ENCODE results near the gene TMC4.
"Not testable (repeated sequence)": the region's sequence is repeated elsewhere in the genome, so short reads cannot be mapped to it uniquely, and the experiment has no call there.

The TMC4 gene

GRCh38 chr19:54172471-54173358, at the start of gene TMC4:
Gene TMC4 (minus strand): TSS chr19:54173160. CDS start chr19:54173117, 43 bp downstream.
- TF ChIP-seq CTCF (IDR thresholded peaks at IDR 0.05; ENCODE audit: control insufficient read depth, insufficient read depth, low read depth, low read length, missing control alignments), result no peak
- no peak within 1 kb of the TSS for H3K4me3 ChIP-seq (ENCODE audit: control insufficient read depth, low read depth, low read length)
- no peak for DNase-seq (ENCODE audit: low read depth)

DNA sequence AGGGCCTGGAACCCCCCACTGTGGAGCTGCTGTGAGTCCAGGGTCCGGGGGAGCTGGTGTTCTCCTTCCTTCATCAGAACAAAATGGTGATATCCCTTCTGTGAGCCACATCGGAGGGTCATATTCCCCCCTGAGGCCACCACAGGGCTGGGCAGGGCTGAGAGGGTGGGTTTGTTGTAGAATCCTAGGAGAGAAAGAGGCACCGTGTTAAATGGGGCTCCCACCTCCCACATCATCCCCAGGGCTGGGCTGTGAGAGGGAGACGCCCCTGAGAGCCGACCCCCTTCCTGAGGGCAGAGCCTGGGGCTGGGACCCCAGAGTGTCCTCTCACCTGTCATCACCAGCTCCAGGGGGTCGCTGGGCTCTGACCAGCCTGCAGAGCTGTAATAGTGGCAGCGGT, 49.0 kb upstream of the TMC4 start:
- not testable (repeated sequence) for H3K4me3 ChIP-seq (ENCODE audit: control insufficient read depth, low read depth, low read length); DNase-seq (ENCODE audit: low read depth)

DNA sequence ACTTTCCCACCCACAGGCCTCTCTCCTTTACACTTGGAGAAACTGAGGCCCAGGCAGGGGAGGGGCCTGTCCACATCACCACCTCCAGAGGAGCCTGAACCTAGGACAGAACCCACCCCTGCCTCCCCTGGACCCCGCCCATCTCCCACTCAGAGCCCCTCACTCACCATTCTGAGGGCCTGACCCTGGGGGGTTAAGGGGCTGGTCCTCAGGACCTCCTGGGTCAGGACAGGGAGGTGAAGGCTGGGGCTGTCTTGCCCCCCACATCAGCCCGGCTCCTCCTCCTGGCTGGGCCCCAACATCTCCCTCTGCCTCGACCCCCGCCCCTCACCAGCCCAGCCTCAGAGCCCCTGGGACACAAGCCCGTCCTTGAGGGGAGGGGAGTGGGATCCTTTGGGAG, 46.7 kb upstream of the TMC4 start:
- DNase-seq (ENCODE audit: low read depth); H3K4me3 ChIP-seq (ENCODE audit: control insufficient read depth, low read depth, low read length): not testable (repeated sequence)

DNA sequence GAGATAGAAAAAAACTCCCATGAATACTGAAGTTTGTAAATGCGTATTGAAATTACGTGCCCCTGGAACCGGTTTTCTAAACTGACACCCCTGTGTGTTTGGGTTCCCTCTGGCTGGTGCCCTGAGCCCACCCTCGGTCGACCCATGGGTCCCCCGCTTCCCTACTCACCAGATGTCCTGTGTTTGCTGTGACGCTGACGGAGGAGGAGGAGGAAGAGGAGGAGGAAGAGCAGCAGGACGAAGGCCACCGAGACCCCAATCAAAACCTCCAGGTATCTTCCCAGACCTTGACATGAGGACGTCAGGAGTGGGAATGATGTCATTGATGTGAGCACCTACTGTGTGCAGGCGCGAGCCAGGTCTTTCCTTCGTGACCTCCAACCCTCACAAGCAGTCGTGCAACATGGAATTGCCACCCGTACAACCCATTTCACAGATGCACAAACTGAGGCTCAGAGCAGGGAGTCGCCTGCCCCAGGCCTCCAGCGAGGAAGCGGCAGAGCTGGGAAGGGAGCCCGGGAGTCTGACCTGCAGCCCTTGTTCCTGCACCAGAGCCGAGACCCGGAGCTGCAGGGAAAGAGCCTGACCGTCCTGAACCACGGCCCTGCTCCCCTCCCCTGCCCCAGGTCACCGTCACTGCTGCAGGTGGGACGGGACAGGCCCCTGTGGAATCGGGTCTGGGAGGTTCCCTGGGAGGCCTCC, 46.2 kb upstream of the TMC4 start:
- no peak overlapping the region for H3K4me3 ChIP-seq (ENCODE audit: control insufficient read depth, low read depth, low read length)
- DNase-seq (ENCODE audit: low read depth), result no peak
- no peak for TF ChIP-seq CTCF (IDR thresholded peaks at IDR 0.05; ENCODE audit: control insufficient read depth, insufficient read depth, low read depth, low read length, missing control alignments)

- TF ChIP-seq CTCF (IDR thresholded peaks at IDR 0.05; ENCODE audit: control insufficient read depth, insufficient read depth, low read depth, low read length, missing control alignments), result no peak
- DNase-seq (ENCODE audit: low read depth), result no peak
- no peak overlapping the region for H3K4me3 ChIP-seq (ENCODE audit: control insufficient read depth, low read depth, low read length)
These were observed 45.3 kb upstream of the TMC4 start for GRCh38 chr19:54218259-54218658.

DNA sequence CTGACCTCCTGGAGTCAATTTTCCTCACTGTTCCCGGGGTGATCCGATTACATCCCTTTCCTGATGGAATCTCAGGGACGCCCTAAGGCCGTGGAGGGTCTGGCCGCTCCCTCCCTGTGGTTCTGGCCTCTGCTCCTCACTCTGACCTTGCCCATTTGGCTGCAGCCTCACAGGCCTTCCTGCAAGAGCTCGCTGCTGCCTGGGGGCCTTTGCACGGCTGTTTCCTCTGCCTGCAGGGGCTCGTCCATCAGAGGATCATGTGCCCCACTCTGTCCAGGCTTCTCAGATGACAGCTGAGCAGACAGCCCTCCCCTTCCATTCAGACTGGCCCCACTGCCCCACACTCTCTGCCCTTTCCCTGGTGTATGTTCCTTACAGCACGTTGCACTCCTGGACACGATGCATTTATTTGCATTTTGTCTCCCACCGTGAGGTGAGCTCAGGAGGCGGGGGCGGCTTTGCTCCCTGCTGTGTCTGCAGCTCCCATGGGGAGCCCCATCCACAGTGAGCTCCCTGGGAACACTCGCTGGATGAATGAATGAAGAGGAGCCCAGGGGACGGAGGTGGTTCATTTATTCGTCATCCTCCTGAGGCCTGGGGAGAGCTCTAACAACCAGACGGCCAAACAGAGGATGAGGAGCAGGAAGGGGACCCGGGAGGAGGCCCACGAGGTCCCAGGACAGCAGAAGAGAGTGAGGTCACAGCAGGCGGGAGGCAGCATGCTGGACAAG, 44.7 kb upstream of the TMC4 start:
- not testable (repeated sequence) for DNase-seq (ENCODE audit: low read depth); H3K4me3 ChIP-seq (ENCODE audit: control insufficient read depth, low read depth, low read length)

- H3K4me3 ChIP-seq (ENCODE audit: control insufficient read depth, low read depth, low read length), result no peak overlapping the region
- TF ChIP-seq CTCF (IDR thresholded peaks at IDR 0.05; ENCODE audit: control insufficient read depth, insufficient read depth, low read depth, low read length, missing control alignments), result no peak
- no peak for DNase-seq (ENCODE audit: low read depth)
These were observed 43.9 kb upstream of the TMC4 start for GRCh38 chr19:54216869-54217268.

- DNase-seq (ENCODE audit: low read depth), result not testable (repeated sequence)
These were observed 41.8 kb upstream of the TMC4 start for GRCh38 chr19:54214734-54215133.

GRCh38 chr19:54214217-54214616, 41.3 kb upstream of the TMC4 start:
- DNase-seq (ENCODE audit: low read depth); H3K4me3 ChIP-seq (ENCODE audit: control insufficient read depth, low read depth, low read length): not testable (repeated sequence)

More at GRCh38 chr19:54214734-54215133, 41.8 kb upstream of the TMC4 start:
- H3K4me3 ChIP-seq (ENCODE audit: control insufficient read depth, low read depth, low read length), result not testable (repeated sequence)

All from AG09309 (cell line).